KBM-7 (cell line): ENCODE results near the gene BICD2.
"Not testable (repeated sequence)": the region's sequence is repeated elsewhere in the genome, so short reads cannot be mapped to it uniquely, and the experiment has no call there.

ENCODE experiments used
- DNase-seq: peaks from one replicate; pipeline ENCODE4 v3.0.0-alpha.2; 2015
- in situ Hi-C: fragments of 300-500 bp; cut with MboI; formaldehyde crosslinking; loops from 2 replicates; pipeline ENCODE4 v1.14.3; 2020; ENCODE audit warnings: low sequenced_read_pairs, low pct_unique_long_range_greater_than_20kb, mixed read lengths

The BICD2 gene

GRCh38 chr9:92773810-92774209, 9.2 kb upstream of the BICD2 start:
- DNase-seq: no peak
- in situ Hi-C loops: no loop called here

GRCh38 chr9:92771309-92771708, 6.7 kb upstream of the BICD2 start:
- no peak for DNase-seq
- in situ Hi-C loops: no loop called here

GRCh38 chr9:92770360-92770995, 5.8 kb upstream of the BICD2 start:
- in situ Hi-C loops: no loop called here
- DNase-seq: peak; percentile 94

DNA sequence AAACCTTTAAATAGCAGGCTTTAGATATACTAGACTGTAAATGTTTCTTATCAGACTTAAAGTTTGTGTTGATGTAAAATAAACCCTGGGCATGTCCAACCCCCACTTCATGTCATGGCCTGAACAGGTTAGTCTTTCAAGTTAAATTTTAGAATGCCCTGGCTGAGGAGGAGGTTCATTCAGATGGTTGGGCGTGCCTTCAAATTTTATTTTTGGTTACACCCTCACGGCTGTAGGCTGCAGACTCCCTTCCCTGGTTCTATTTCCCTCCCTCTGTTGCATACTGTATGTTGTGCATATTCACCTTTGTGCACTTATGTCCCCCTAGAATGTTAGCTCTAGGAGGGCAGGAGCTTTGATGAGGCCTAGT, 5.3 kb upstream of the BICD2 start:
- no peak for DNase-seq
- in situ Hi-C loops: no loop called here

GRCh38 chr9:92769286-92769685, 4.7 kb upstream of the BICD2 start:
- no peak for DNase-seq
- in situ Hi-C loops: no loop called here

DNA sequence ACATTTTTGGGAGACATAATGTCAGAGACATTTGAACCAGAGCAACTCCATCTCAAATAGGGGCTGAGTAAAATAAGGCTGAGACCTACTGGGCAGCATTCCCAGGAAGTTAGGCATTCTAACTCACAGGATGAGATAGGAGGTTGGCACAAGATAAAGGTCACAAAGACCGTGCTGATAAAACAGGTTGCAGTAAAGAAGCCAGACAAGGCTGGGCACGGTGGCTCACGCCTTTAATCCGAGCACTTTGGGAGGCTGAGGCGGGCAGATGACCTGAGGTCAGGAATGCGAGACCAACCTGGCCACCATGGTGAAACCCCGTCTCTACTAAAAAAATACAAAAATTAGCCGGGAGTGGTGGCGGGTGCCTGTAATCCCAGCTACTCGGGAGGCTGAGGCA, 4.2 kb upstream of the BICD2 start:
- DNase-seq, in situ Hi-C loops: not testable (repeated sequence)

- no peak for DNase-seq
These were observed 2.7 kb upstream of the BICD2 start for GRCh38 chr9:92767066-92768054.

GRCh38 chr9:92764988-92765936, 629 bp upstream of the BICD2 start:
- DNase-seq: peak; percentile 98
- in situ Hi-C loops: no loop called here

More at GRCh38 chr9:92767066-92768054, 2.7 kb upstream of the BICD2 start:
- in situ Hi-C loops: no loop called here

GRCh38 chr9:92763721-92764380, 782 bp downstream of the BICD2 start:
- in situ Hi-C loops: no loop called here

DNA sequence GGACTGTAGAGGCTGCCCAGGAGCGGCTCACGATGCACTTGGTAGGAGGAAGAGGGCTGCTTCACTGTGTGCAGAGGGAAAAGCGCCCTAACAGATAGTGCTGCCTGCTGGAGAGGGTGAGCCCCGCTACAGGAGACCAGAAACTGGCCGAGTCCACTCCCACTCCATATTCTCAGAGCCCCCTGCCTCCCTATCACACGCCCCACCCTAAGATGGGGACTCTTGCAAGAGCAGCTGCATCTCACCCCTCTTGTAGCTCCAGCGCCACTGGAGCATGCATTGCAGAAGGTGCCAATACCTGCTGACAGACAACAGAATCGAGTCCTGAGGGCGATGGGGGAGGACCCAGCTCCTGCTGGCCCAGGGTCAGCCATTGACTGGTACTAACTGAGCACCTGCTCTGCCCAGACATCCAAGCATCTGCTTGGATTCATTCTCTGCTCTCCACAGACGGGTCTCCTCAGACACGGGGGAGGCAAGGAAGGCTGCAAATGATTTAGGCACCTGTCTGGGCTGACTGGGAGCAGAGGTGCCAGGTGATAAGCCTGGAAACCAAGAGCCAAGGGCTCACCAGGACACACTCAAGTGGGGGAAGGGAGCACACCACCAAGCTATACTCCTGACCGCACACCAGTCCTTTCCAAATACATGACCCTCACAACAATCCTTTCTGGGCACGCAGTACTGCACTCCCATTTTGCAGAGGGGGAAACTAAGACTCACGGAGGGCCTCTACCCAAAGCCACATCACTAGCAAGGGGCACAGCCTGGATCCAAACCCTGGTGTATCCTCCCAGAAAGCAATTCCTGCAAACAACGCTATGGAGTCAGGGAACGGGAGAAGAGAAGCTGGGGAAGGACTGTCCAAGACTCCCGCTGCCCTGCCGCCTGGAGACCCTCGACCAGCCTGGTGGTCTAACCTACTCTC, 1.6 kb downstream of the BICD2 start:
- in situ Hi-C loops: no loop called here
- DNase-seq: no peak

More at GRCh38 chr9:92763721-92764380, 782 bp downstream of the BICD2 start:
- DNase-seq: peak; percentile 53

DNA sequence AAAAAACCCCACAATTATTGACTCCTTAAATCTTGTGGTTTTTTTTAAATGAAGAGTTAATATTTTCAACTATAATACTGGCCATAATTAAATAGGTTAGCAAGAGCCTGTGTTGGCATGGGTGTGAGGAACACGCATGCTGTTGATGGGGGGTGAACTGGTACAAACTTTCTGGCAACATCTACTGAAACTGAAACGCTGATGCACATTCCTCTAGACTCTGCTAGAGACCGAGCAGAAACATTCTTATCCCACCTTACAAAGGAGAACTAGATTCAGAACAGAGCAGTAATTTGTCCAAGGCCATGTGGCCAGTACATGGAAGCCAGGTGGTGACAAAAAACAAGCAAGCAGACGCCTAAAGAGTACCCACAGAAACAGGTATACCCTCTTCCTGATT, 2.4 kb downstream of the BICD2 start:
- no peak for DNase-seq
- in situ Hi-C loops: no loop called here

GRCh38 chr9:92761686-92762085, 2.9 kb downstream of the BICD2 start:
- no peak for DNase-seq
- in situ Hi-C loops: no loop called here

DNA sequence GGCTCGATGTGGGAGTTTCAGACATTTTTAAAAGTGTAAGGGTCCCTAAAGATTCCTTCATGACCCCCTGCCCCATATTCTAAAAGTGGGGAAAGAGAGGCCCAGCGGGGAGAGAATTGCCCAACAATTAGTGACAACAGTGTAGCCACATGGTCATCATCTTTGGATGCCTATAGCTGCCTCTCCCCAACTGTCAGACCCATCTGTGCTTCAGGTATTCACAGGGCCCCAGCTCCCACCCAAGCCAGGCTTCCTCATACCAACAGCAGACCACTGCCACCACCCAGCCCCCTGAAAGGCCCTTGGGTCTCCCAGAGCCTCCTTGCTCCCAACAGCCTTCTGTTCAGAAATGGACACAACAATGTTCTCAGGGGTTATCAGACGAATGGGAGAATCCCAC, 4.1 kb downstream of the BICD2 start:
- in situ Hi-C loops: no loop called here
- no peak for DNase-seq

DNA sequence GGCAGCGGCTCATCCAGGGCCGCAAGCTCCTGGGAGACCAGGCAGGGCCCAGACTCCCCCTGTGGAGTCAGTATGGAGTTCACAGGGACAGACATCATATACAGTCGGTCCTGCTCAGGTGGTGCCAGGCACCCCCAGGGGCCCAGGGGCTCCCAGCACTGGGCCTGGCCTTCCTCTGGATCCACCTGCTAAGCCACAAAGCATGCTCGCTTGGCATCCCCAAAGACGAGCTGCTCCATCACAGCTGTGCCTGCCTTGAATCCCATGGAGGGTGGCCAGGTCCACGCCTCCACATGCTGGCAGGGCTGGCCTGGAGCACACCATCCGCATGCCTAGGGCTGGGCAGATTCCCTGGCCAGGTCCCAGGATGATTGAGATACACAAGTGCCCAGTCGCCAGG, 4.6 kb downstream of the BICD2 start:
- DNase-seq: no peak
- in situ Hi-C loops: no loop called here

DNA sequence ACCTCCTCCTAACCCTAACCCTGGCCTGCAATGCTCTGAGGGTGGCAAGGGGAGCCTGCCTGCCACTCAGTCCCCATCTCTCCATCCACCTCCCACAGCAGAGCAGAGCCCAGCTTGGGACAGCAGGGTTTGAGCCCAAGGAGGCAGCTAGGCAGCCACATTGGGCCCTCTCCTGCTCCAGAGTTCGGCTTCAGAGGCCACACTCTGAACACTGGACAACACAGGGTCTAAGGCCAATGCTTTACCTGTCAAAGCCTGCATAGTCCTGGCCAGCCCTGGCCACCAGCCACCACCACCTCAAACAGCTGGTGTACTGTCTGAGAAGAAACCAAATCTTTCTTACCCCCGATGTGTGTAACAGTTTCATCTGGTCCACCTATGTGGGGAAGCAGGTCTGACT, 5.2 kb downstream of the BICD2 start:
- no peak for DNase-seq
- in situ Hi-C loops: no loop called here

DNA sequence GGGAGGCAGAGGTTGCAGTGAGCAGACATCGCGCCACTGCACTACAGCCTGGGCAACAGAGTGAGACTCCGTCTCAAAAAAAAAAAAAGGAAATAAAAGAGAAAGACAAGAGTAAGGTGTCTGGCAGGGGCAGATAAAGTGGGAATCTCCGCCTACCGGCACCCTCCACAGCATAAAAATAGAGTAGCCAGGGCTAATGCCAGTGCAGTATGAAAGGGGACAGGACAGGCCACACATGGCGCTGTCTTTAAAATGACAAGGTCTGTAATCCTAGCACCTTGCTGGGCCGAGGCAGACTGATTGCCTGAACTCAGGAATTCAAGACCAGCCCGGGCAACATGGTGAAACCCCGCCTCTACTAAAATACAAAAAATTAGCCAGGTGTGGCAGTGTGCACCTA, 7.8 kb downstream of the BICD2 start:
- no peak for DNase-seq

DNA sequence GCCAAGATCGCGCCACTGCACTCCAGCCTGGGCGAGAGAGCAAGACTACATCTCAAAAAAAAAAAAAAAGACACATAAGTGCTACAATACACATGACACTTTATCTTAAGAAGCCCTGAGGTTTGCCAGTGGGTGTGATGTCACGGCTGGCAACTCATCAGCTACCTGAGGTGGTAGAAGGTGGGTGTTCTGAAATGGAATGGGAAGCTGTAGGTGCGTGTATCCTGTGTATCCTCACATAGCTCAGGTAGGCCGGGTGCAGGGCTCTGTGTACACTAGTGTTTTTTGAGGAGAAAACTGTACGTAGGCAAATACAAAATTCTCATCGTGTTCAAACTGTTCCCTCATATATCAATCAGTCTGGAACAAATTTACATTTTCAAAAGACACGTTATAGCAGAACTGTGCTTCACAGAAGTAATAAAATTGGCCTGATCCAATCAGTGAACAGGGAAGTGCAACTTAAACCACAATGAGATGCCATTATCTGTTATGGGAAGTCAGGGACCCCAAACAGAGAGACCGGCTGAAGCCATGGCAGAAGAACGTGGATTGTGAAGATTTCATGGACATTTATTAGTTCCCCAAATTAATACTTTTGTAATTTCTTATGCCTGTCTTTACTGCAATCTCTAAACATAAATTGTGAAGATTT, 10.4 kb downstream of the BICD2 start:
- peak; percentile 49 for DNase-seq
- in situ Hi-C loops: no loop called here

More for the DNA sequence above, 7.8 kb downstream of the BICD2 start:
- in situ Hi-C loops: no loop called here
